Hepatocyte (in vitro differentiated cells): ENCODE results near the gene ATP8A1.

Experiments used
- EZH2 ChIP-seq: fragments of 200-600 bp; sonication (generic); IDR thresholded peaks from 2 replicates; pipeline ENCODE4 v1.6.1; 2016; ENCODE audit warnings: antibody characterized with exemption, mild to moderate bottlenecking, borderline replicate concordance
- EZH2phosphoT487 ChIP-seq: fragments of 200-600 bp; sonication (generic); IDR thresholded peaks from one replicate; pipeline ENCODE4 v1.6.1; 2018; ENCODE audit warnings: antibody characterized with exemption, mild to moderate bottlenecking, low read depth, moderate library complexity; ENCODE audit not compliant: unreplicated experiment, severe bottlenecking
- TF ChIP-seq, protein P1 (sequence below): fragments of 200-600 bp; sonication (generic); IDR thresholded peaks from 2 replicates; pipeline ENCODE4 v1.5.1; 2016; ENCODE audit warnings: antibody characterized with exemption, mild to moderate bottlenecking; ENCODE audit not compliant: poor library complexity

DNA sequence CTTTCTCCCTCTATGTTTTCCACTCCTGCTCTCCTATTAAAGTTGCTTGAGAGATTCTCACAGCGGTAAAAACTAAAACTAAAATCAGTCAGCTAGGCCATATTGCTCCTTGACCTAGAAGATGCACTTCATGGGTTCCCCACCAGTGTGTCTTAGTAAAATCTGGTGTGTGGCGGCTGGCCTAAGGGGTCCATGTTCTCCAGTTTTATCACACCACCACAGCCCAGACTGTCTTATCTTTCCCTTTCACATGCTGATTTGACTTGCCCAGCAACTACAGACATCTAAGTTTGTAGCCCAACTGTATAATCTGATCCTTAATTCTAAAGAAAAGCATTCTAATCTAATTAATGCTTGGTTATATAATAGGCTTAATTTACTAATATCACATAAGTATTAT is 68.0 kb downstream of the ATP8A1 start:
- no peak for TF ChIP-seq EZH2
- TF ChIP-seq, protein P1, sequence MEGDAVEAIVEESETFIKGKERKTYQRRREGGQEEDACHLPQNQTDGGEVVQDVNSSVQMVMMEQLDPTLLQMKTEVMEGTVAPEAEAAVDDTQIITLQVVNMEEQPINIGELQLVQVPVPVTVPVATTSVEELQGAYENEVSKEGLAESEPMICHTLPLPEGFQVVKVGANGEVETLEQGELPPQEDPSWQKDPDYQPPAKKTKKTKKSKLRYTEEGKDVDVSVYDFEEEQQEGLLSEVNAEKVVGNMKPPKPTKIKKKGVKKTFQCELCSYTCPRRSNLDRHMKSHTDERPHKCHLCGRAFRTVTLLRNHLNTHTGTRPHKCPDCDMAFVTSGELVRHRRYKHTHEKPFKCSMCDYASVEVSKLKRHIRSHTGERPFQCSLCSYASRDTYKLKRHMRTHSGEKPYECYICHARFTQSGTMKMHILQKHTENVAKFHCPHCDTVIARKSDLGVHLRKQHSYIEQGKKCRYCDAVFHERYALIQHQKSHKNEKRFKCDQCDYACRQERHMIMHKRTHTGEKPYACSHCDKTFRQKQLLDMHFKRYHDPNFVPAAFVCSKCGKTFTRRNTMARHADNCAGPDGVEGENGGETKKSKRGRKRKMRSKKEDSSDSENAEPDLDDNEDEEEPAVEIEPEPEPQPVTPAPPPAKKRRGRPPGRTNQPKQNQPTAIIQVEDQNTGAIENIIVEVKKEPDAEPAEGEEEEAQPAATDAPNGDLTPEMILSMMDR: no peak
- TF ChIP-seq EZH2phosphoT487: no peak
